IMR-90 (cell line): ENCODE measurements around the gene PTPN22. TPM values are rescaled to one million over a fixed set of nuclear protein-coding genes. Genes with fewer than 3 reads are reported as not detected.

Experiments
- ATAC-seq: fragments of 200-7000 bp; cut with Tn5 transposase; 2 replicates; pipeline ENCODE4 v1.9.1; 2020; ENCODE audit warnings: low read depth, mild to moderate bottlenecking, moderate library complexity
- BruUV-seq: library from RNA; stranded (reverse); fragments of 400-500 nt; replicated peaks from 2 replicates; lab custom pipeline; 2021; lab: Mats Ljungman, UMichigan
- CTCF ChIA-PET: fragments of 300-600 bp; formaldehyde crosslinking; extraction: SDS; loops from one replicate; lab custom pipeline; 2021; ENCODE audit warnings: antibody characterized with exemption; lab: Yijun Ruan, JAX
- POLR2A ChIA-PET: fragments of 300-600 bp; sonication (Branson Sonifier 250); formaldehyde crosslinking; loops from one replicate; lab custom pipeline; 2022; ENCODE audit warnings: antibody characterized with exemption; ENCODE audit not compliant: unreplicated experiment; lab: Charles Lee
- DNase-seq: peaks from one replicate; pipeline ENCODE4 v3.0.0; 2013
- H2AFZ ChIP-seq: replicated peaks from 2 replicates; pipeline ENCODE3; 2013; ENCODE audit warnings: low read length, mild to moderate bottlenecking; ENCODE audit not compliant: poor library complexity
- H2AK5ac ChIP-seq: 2 replicates; pipeline ENCODE4 v1.6.1; 2013; ENCODE audit warnings: low read depth, low read length, inconsistent platforms
- H2AK9ac ChIP-seq: replicated peaks from 2 replicates; pipeline ENCODE3; 2013; ENCODE audit warnings: mild to moderate bottlenecking, low read depth, low read length, moderate library complexity; ENCODE audit not compliant: poor library complexity
- H2BK120ac ChIP-seq: 2 replicates; pipeline ENCODE4 v1.6.1; 2013; ENCODE audit warnings: low read depth, low read length, inconsistent platforms
- H2BK15ac ChIP-seq: 3 replicates; pipeline ENCODE4 v1.6.1; 2013; ENCODE audit warnings: low read depth, low read length, inconsistent platforms
- H2BK20ac ChIP-seq: 2 replicates; pipeline ENCODE4 v1.6.1; 2013; ENCODE audit warnings: low read depth, mild to moderate bottlenecking, inconsistent platforms, low read length, moderate library complexity
- H2BK5ac ChIP-seq: 2 replicates; pipeline ENCODE4 v1.6.1; 2013; ENCODE audit warnings: mild to moderate bottlenecking, low read depth, low read length, inconsistent platforms; ENCODE audit not compliant: poor library complexity, severe bottlenecking
- H3K14ac ChIP-seq: replicated peaks from 2 replicates; pipeline ENCODE4 v1.6.1; 2013; ENCODE audit warnings: low read depth, low read length, inconsistent platforms
- H3K18ac ChIP-seq: 2 replicates; pipeline ENCODE4 v1.6.1; 2013; ENCODE audit warnings: low read depth, low read length, control low read depth
- H3K23ac ChIP-seq: 2 replicates; pipeline ENCODE4 v1.6.1; 2013; ENCODE audit warnings: low read depth, low read length, inconsistent platforms
- H3K27ac ChIP-seq: 2 replicates; pipeline ENCODE4 v1.5.1; 2013; ENCODE audit warnings: mild to moderate bottlenecking, control low read depth, low read length; ENCODE audit not compliant: insufficient read depth
- H3K27me3 ChIP-seq: 2 replicates; pipeline ENCODE4 v1.6.1; 2013; ENCODE audit warnings: low read length; ENCODE audit not compliant: control insufficient read depth, insufficient read depth
- H3K36me3 ChIP-seq: 2 replicates; pipeline ENCODE4 v1.6.1; 2013; ENCODE audit warnings: low read length, mixed read lengths; ENCODE audit not compliant: control insufficient read depth, insufficient read depth
- H3K4ac ChIP-seq: 2 replicates; pipeline ENCODE4 v1.6.1; 2013; ENCODE audit warnings: low read depth, low read length, inconsistent platforms
- H3K4me1 ChIP-seq: 2 replicates; pipeline ENCODE4 v1.6.1; 2013; ENCODE audit warnings: low read length, mixed read lengths; ENCODE audit not compliant: control insufficient read depth, insufficient read depth
- H3K4me2 ChIP-seq: 2 replicates; pipeline ENCODE4 v1.6.1; 2013; ENCODE audit warnings: low read depth, mild to moderate bottlenecking, control low read depth, low read length, moderate library complexity
- H3K4me3 ChIP-seq: 2 replicates; pipeline ENCODE4 v1.5.1; 2013; ENCODE audit warnings: low read depth, mild to moderate bottlenecking, control low read depth, low read length, moderate library complexity; ENCODE audit not compliant: insufficient read depth
- H3K56ac ChIP-seq: 2 replicates; pipeline ENCODE4 v1.6.1; 2013; ENCODE audit warnings: low read length, inconsistent platforms; ENCODE audit not compliant: insufficient read depth; ENCODE audit errors: extremely low read depth
- H3K79me1 ChIP-seq, 2 experiments: 2 replicates each; pipeline ENCODE4 v1.6.1; 2013; ENCODE audit warnings: low read length in 2 of 2, inconsistent platforms in 1 of 2, low read depth in 1 of 2
- H3K9ac ChIP-seq: 2 replicates; pipeline ENCODE4 v1.6.1; 2013; ENCODE audit warnings: low read depth, low read length, control low read depth
- H3K9me1 ChIP-seq: 2 replicates; pipeline ENCODE4 v1.6.1; 2013; ENCODE audit warnings: low read length, inconsistent platforms; ENCODE audit not compliant: insufficient read depth
- H3K9me3 ChIP-seq: 2 replicates; pipeline ENCODE4 v1.6.1; 2013; ENCODE audit warnings: low read length; ENCODE audit not compliant: control insufficient read depth, insufficient read depth
- H4K20me1 ChIP-seq: 2 replicates; pipeline ENCODE4 v1.6.1; 2013; ENCODE audit warnings: low read length, inconsistent platforms; ENCODE audit not compliant: insufficient read depth
- H4K5ac ChIP-seq: 2 replicates; pipeline ENCODE4 v1.6.1; 2013; ENCODE audit warnings: mild to moderate bottlenecking, low read depth, low read length, control low read depth
- H4K8ac ChIP-seq, 2 experiments: 2 replicates each; pipeline ENCODE4 v1.6.1; 2013; ENCODE audit warnings: low read depth in 2 of 2, low read length in 2 of 2, control low read depth in 1 of 2, inconsistent platforms in 1 of 2
- H4K91ac ChIP-seq: 2 replicates; pipeline ENCODE4 v1.6.1; 2013; ENCODE audit warnings: low read depth, low read length, inconsistent platforms; ENCODE audit not compliant: insufficient read depth
- BHLHE40 ChIP-seq: fragments of 150-350 bp; IDR thresholded peaks from 2 replicates; pipeline ENCODE4 v1.6.1; 2016; ENCODE audit warnings: mild to moderate bottlenecking, low read depth, low read length
- CEBPB ChIP-seq: IDR thresholded peaks from 2 replicates; pipeline ENCODE4 v1.6.1; 2012; ENCODE audit warnings: low read depth, low read length, improper control_type of control experiment
- CHD1 ChIP-seq: IDR thresholded peaks from 2 replicates; pipeline ENCODE4 v1.6.1; 2012; ENCODE audit warnings: low read depth, low read length, improper control_type of control experiment
- CTCF ChIP-seq: conservative IDR thresholded peaks from 2 replicates; pipeline ENCODE4 v1.5.1; 2012; ENCODE audit warnings: mild to moderate bottlenecking, low read depth, low read length, improper control_type of control experiment
- ELK1 ChIP-seq: fragments of 150-350 bp; IDR thresholded peaks from 2 replicates; pipeline ENCODE4 v1.6.1; 2016; ENCODE audit warnings: low read depth, mild to moderate bottlenecking, low read length, moderate library complexity, borderline replicate concordance
- FOS ChIP-seq: fragments of 150-350 bp; IDR thresholded peaks from 2 replicates; pipeline ENCODE4 v1.6.1; 2016; ENCODE audit warnings: low read depth, low read length
- MAFK ChIP-seq: IDR thresholded peaks from 2 replicates; pipeline ENCODE4 v1.6.1; 2012; ENCODE audit warnings: low read depth, low read length, improper control_type of control experiment
- MXI1 ChIP-seq: IDR thresholded peaks from 2 replicates; pipeline ENCODE4 v1.6.1; 2012; ENCODE audit warnings: low read depth, mild to moderate bottlenecking, low read length, moderate library complexity, borderline replicate concordance
- NFE2L2 ChIP-seq: fragments of 150-350 bp; IDR thresholded peaks from 2 replicates; pipeline ENCODE4 v1.6.1; 2016; ENCODE audit warnings: low read depth, mild to moderate bottlenecking, low read length
- RAD21 ChIP-seq: IDR thresholded peaks from 2 replicates; pipeline ENCODE4 v1.6.1; 2012; ENCODE audit warnings: low read length, improper control_type of control experiment
- RFX5 ChIP-seq: IDR thresholded peaks from 2 replicates; pipeline ENCODE4 v1.8.0; 2012; ENCODE audit warnings: low read depth, mild to moderate bottlenecking, low read length, moderate library complexity
- USF2 ChIP-seq: fragments of 150-350 bp; IDR thresholded peaks from 2 replicates; pipeline ENCODE4 v1.6.1; 2017; ENCODE audit warnings: mild to moderate bottlenecking, antibody characterized with exemption, low read length, low read depth
- WGBS, 2 experiments: methylation state at CpG; one replicate each; pipeline versions ENCODE4 v1.1.5 to v1.1.7; 2013; ENCODE audit warnings: missing lambda C conversion rate in 2 of 2; ENCODE audit not compliant: insufficient read length in 1 of 2; ENCODE audit errors: extremely low coverage in 2 of 2; 5-methylcytosine and 5-hydroxymethylcytosine counted together
- dilution Hi-C: fragments of 300-500 bp; cut with HindIII; formaldehyde crosslinking; loops from one replicate; pipeline ENCODE4 v1.14.3; 2018; ENCODE audit warnings: low sequenced_read_pairs; ENCODE audit not compliant: unreplicated experiment
- in situ Hi-C: fragments of 300-500 bp; cut with MboI; formaldehyde crosslinking; loops from 3 replicates; pipeline ENCODE4 v1.14.3; 2019; ENCODE audit warnings: low sequenced_read_pairs, inconsistent platforms, mixed read lengths
- intact Hi-C: fragments of 100-400 bp; cut with micrococcal nuclease; formaldehyde crosslinking; loops from 2 replicates; pipeline ENCODE4 v1.10.0; 2022
- polyA plus RNA-seq, 3 experiments: library from polyadenylated mRNA; depleted of rRNA; stranded (reverse); fragments of >200 nt; gene quantifications; 2 replicates each; pipeline ENCODE4 v1.2.3, GENCODE V29; 2012; ENCODE audit warnings: low replicate concordance in 1 of 3
- total RNA-seq: library from RNA; depleted of rRNA; stranded (reverse); fragments of >200 nt; gene quantifications from 2 replicates; pipeline ENCODE4 v1.2.3, GENCODE V29; 2012

PTPN22 gene
- total and polyA plus RNA-seq, 2 of the 4 experiments (the other 2 are of a cell fraction) = 0.14 to 0.18 TPM

- H3K36me3 ChIP-seq = no peaks in the 10 kb centered on the region; the same call in 1 of the 2 replicates
- H4K5ac ChIP-seq = no peak overlapping the region; the same call in 1 of the 2 replicates
- H2AK9ac ChIP-seq = no peak overlapping the region
- no peak overlapping the region for H3K4me3 ChIP-seq
- no peak overlapping the region for H3K56ac ChIP-seq
- DNase-seq (peak; percentile 11), ATAC-seq (no peak)
- intact Hi-C loops = no loop called here
- no peak overlapping the region for H4K8ac ChIP-seq
- peaks cover 3% of the 10 kb centered on the region; the same call in 1 of the 2 replicates for H3K9me1 ChIP-seq
- TF ChIP-seq CTCF (no peak), BHLHE40 (no peak), CHD1 (no peak), ELK1 (no peak), RAD21 (no peak), RFX5 (no peak), MXI1 (no peak), FOS (no peak), MAFK (no peak), USF2 (no peak), CEBPB (no peak), NFE2L2 (no peak)
- H2AFZ ChIP-seq = no peak overlapping the region
- no peak overlapping the region for H3K9ac ChIP-seq
- no peaks in the 10 kb centered on the region for H3K27me3 ChIP-seq
- H3K4ac ChIP-seq = no peak overlapping the region
- H2BK120ac ChIP-seq = no peak overlapping the region
- no peak overlapping the region for H3K23ac ChIP-seq
- no peak overlapping the region for H2BK15ac ChIP-seq
- in situ Hi-C loops = no loop called here
- peaks cover 19% of the 10 kb centered on the region; the same call in 1 of the 2 replicates for H4K20me1 ChIP-seq
- WGBS, 2 experiments = 100% methylated on average over 1 of the region's 5 CpGs; no CpG with 5 or more reads in 1 of the 2 experiments
- H3K9me3 ChIP-seq = no peaks in the 10 kb centered on the region
- H2BK5ac ChIP-seq = no peak overlapping the region
- CTCF ChIA-PET = interaction anchor here (1.3 kb wide), 1 partner anchor 22 kb away, joined by 3 read pairs; no protein-coding TSS in a partner anchor
- no peak overlapping the region for H3K18ac ChIP-seq
- H2AK5ac ChIP-seq = no peak overlapping the region
- no peak overlapping the region for H3K27ac ChIP-seq
- H3K4me2 ChIP-seq = no peak overlapping the region
- peaks cover 48 to 76% of the 10 kb centered on the region in 2 experiments for H3K79me1 ChIP-seq
- POLR2A ChIA-PET = no interaction called here
- BruUV-seq = no TSS peak
- H4K91ac ChIP-seq = no peak overlapping the region
- no peak overlapping the region for H2BK20ac ChIP-seq
- H3K4me1 ChIP-seq = peaks cover 14% of the 10 kb centered on the region
- H3K14ac ChIP-seq = no peak overlapping the region
- dilution Hi-C loops = no loop called here
These were observed 87.3 kb downstream of the PTPN22 start for GRCh38 chr1:113784104-113784779.
